ENCODE measurements around the gene EIPR1. TPM values are rescaled to one million over a fixed set of nuclear protein-coding genes. Genes with fewer than 3 reads are reported as not detected.

Gene EIPR1
- total RNA-seq, 1 donor from 2014 or later = 35.9 TPM

DNA sequence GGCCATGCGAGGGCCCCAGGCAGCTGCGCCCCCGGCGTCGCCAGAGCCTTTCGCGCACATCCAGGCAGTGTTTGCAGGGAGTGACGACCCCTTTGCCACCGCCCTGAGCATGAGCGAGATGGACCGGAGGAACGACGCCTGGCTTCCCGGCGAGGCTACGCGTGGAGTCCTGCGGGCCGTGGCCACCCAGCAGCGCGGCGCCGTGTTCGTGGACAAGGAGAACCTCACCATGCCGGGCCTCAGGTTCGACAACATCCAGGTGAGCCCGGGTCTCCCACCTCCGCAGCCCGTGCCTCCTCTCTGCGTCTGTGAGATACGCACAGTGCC is 10.8 kb upstream of the EIPR1 start:
- TF ChIP-seq CTCF (IDR thresholded peaks at IDR 0.05; ENCODE audit: unreplicated experiment) = no peak
- H3K27ac Mint-ChIP-seq (ENCODE audit: unreplicated experiment) = no peak overlapping the region
- H3K27me3 Mint-ChIP-seq (ENCODE audit: unreplicated experiment) = no peaks in the 10 kb centered on the region
- H3K4me3 Mint-ChIP-seq (ENCODE audit: unreplicated experiment) = no peak overlapping the region
- no peaks in the 10 kb centered on the region for H3K9me3 Mint-ChIP-seq (ENCODE audit: unreplicated experiment)
- H3K4me1 Mint-ChIP-seq (ENCODE audit: unreplicated experiment) = peaks cover 3% of the 10 kb centered on the region
- DNase-seq (ENCODE audit: low spot score) = no peak
- H3K36me3 Mint-ChIP-seq (ENCODE audit: low read depth, unreplicated experiment) = peaks cover 33% of the 10 kb centered on the region

GRCh38 chr2:3387644-3388411 is 10.2 kb upstream of the EIPR1 start:
- peaks cover 30% of the 10 kb centered on the region for H3K36me3 Mint-ChIP-seq (ENCODE audit: low read depth, unreplicated experiment)
- H3K27ac Mint-ChIP-seq (ENCODE audit: unreplicated experiment) = no peak overlapping the region

DNA sequence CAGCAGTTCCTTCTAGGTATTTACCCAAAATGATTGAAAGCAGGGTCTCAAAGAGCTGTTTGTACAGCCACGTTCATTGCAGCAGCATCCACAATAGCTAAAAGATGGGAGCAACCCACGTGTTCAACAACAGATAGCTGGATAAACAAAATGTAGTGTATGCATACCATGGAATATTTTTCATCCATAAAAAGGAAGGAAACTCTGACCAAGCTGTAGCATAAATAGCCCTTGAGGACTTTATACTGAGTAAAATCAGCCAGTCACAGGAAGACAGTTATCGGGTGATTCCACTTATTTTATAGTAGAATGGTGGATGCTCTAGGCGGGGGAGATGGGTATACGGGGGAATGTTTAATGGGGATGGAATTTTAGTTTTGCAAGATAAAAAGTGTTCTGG is 9.4 kb upstream of the EIPR1 start:
- Mint-ChIP-seq H3K36me3 (ENCODE audit: low read depth, unreplicated experiment) (peaks cover 24% of the 10 kb centered on the region), H3K4me3 (ENCODE audit: unreplicated experiment) (no peak overlapping the region), H3K4me1 (ENCODE audit: unreplicated experiment) (no peaks in the 10 kb centered on the region)

More at GRCh38 chr2:3387644-3388411, 10.2 kb upstream of the EIPR1 start:
- Mint-ChIP-seq H3K4me3 (ENCODE audit: unreplicated experiment) (no peak overlapping the region), H3K27me3 (ENCODE audit: unreplicated experiment) (no peaks in the 10 kb centered on the region), H3K4me1 (ENCODE audit: unreplicated experiment) (no peaks in the 10 kb centered on the region), H3K9me3 (ENCODE audit: unreplicated experiment) (no peaks in the 10 kb centered on the region)
- TF ChIP-seq CTCF (IDR thresholded peaks at IDR 0.05; ENCODE audit: unreplicated experiment) = no peak
- no peak for DNase-seq (ENCODE audit: low spot score)

DNA sequence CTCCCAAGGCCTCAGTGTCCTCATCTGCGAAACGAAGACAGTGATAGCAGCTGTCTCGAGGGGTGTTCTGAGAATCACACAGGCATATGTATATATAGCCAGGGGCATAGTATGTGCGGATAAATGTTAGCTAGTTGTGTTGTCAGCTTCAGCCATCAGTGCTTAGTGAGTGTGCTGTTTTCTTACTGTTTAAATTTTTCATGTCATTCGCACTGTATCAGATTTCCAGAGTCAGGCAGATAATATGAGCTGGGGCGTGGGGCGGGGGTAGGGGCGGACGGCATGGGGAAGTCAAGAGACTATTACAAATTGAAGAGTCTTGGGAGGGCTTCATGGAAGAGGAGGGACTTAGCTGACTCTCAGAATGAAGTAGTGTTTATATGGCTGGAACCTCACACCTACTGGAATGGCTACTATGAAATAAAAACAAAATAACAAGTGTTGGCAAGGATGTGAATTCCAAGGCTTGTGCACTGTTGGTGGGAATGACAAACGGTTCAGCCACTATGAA is 8.9 kb upstream of the EIPR1 start:
- H3K27me3 Mint-ChIP-seq (ENCODE audit: unreplicated experiment) = no peaks in the 10 kb centered on the region
- H3K4me1 Mint-ChIP-seq (ENCODE audit: unreplicated experiment) = no peaks in the 10 kb centered on the region
- no peak for TF ChIP-seq CTCF (IDR thresholded peaks at IDR 0.05; ENCODE audit: unreplicated experiment)
- H3K36me3 Mint-ChIP-seq (ENCODE audit: low read depth, unreplicated experiment) = peaks cover 23% of the 10 kb centered on the region
- no peak overlapping the region for H3K4me3 Mint-ChIP-seq (ENCODE audit: unreplicated experiment)
- no peaks in the 10 kb centered on the region for H3K9me3 Mint-ChIP-seq (ENCODE audit: unreplicated experiment)
- no peak for DNase-seq (ENCODE audit: low spot score)
- H3K27ac Mint-ChIP-seq (ENCODE audit: unreplicated experiment) = no peak overlapping the region

More for the DNA sequence above, 9.4 kb upstream of the EIPR1 start:
- no peak for TF ChIP-seq CTCF (IDR thresholded peaks at IDR 0.05; ENCODE audit: unreplicated experiment)
- Mint-ChIP-seq H3K27ac (ENCODE audit: unreplicated experiment) (no peak overlapping the region), H3K27me3 (ENCODE audit: unreplicated experiment) (no peaks in the 10 kb centered on the region), H3K9me3 (ENCODE audit: unreplicated experiment) (no peaks in the 10 kb centered on the region)
- DNase-seq (ENCODE audit: low spot score) = no peak

All from endothelial cell (in vitro differentiated cells).